HepG2 (cell line): ENCODE results near the gene IMP3. TPM values are rescaled to one million over a fixed set of nuclear protein-coding genes. Genes with fewer than 3 reads are reported as not detected.

Source experiments
- ATAC-seq: fragments of 200-7000 bp; cut with Tn5 transposase; 3 replicates; pipeline ENCODE4 v1.9.1; 2020; ENCODE audit warnings: mild to moderate bottlenecking, moderate library complexity
- BruUV-seq: library from RNA; stranded (reverse); fragments of 400-500 nt; replicated peaks from 2 replicates; lab custom pipeline; 2021; lab: Mats Ljungman, UMichigan
- CTCF ChIA-PET: fragments of 300-600 bp; formaldehyde crosslinking; extraction: SDS; loops from one replicate; lab custom pipeline; 2021; ENCODE audit warnings: low total read pairs, inconsistent platforms, low intra/inter-chr PET ratio; lab: Yijun Ruan, JAX
- POLR2A ChIA-PET: fragments of 350-600 bp; sonication (Branson Sonifier 250); formaldehyde crosslinking; loops from one replicate; lab custom pipeline; 2020; ENCODE audit warnings: antibody characterized with exemption, inconsistent platforms; lab: Yijun Ruan, JAX
- DNase-seq: peaks from one replicate; pipeline ENCODE4 v3.0.0-alpha.2; 2015; ENCODE audit warnings: low spot score
- FAIRE-seq: peaks from 3 replicates; lab custom pipeline; 2011; peaks lifted over from hg19 to GRCh38; lab: Jason Lieb, UNC
- H2AFZ ChIP-seq: one replicate; pipeline ENCODE4 v1.6.1; 2011; ENCODE audit warnings: low read length, inconsistent platforms
- H3K27ac ChIP-seq: fragments of 300-600 bp; 3 replicates; pipeline ENCODE4 v1.8.0; 2011; ENCODE audit warnings: mixed run types, mild to moderate bottlenecking, mixed read lengths, low read length, inconsistent platforms; ENCODE audit not compliant: insufficient read depth; ENCODE audit errors: extremely low read length
- H3K27me3 ChIP-seq, 2 experiments: fragments of 200-600 bp in 1 of 2; 2 replicates in 1 of 2; 3 replicates in 1 of 2; pipeline versions ENCODE4 v1.6.0 to v1.8.0; 2011; ENCODE audit warnings: low read length in 2 of 2, mild to moderate bottlenecking in 2 of 2, moderate library complexity in 2 of 2, inconsistent platforms in 1 of 2; ENCODE audit not compliant: insufficient read depth in 2 of 2, control insufficient read depth in 1 of 2
- H3K36me3 ChIP-seq, 2 experiments: fragments of 200-600 bp in 1 of 2; replicated peaks in 1 of 2; 2 replicates in 1 of 2; 3 replicates in 1 of 2; pipeline versions ENCODE4 v1.5.1 to v1.8.0; 2011; ENCODE audit warnings: low read length in 2 of 2, inconsistent platforms in 1 of 2; ENCODE audit not compliant: insufficient read depth in 2 of 2, control insufficient read depth in 1 of 2
- H3K4me1 ChIP-seq: 2 replicates; pipeline ENCODE4 v1.5.1; 2012; ENCODE audit warnings: low read length, inconsistent platforms; ENCODE audit not compliant: insufficient read depth
- H3K4me2 ChIP-seq: 2 replicates; pipeline ENCODE4 v1.6.0; 2011; ENCODE audit warnings: low read depth, low read length, inconsistent platforms
- H3K4me3 ChIP-seq, 3 experiments: fragments of 200-600 bp in 1 of 3; sonication (generic), shearing (Covaris generic) in 1 of 3; replicated peaks in 1 of 3; 2 replicates each; pipeline ENCODE4 v1.5.1; 2011 to 2016; ENCODE audit warnings: low read length in 3 of 3, inconsistent platforms in 2 of 3, low read depth in 2 of 3, mild to moderate bottlenecking in 2 of 3, control low read depth in 1 of 3, mixed read lengths in 1 of 3; ENCODE audit not compliant: insufficient read depth in 1 of 3
- H3K79me2 ChIP-seq: one replicate; pipeline ENCODE4 v1.6.1; 2011; ENCODE audit warnings: low read length, inconsistent platforms; ENCODE audit not compliant: insufficient read depth
- H3K9ac ChIP-seq: 2 replicates; pipeline ENCODE4 v1.6.0; 2011; ENCODE audit warnings: mild to moderate bottlenecking, low read depth, low read length, inconsistent platforms; ENCODE audit not compliant: insufficient read depth
- H3K9me3 ChIP-seq: 2 replicates; pipeline ENCODE4 v1.5.1; 2012; ENCODE audit warnings: mild to moderate bottlenecking, low read length
- H4K20me1 ChIP-seq: 2 replicates; pipeline ENCODE4 v1.6.0; 2011; ENCODE audit warnings: inconsistent platforms, mild to moderate bottlenecking, low read length, moderate library complexity; ENCODE audit not compliant: insufficient read depth
- BORCS8-MEF2B ChIP-seq: sonication (generic); formaldehyde crosslinking; IDR thresholded peaks from 2 replicates; pipeline ENCODE4 v1.8.0; 2022; ENCODE audit warnings: mild to moderate bottlenecking, missing genetic modification reagents
- ERF ChIP-seq: IDR thresholded peaks from 2 replicates; pipeline ENCODE4 v1.6.1; 2018; ENCODE audit warnings: missing biosample characterization, missing genetic modification reagents
- MEIS2 ChIP-seq: sonication (generic); formaldehyde crosslinking; IDR thresholded peaks from 2 replicates; pipeline ENCODE4 v1.9.0; 2021; ENCODE audit warnings: mild to moderate bottlenecking, missing genetic modification reagents
- NFE2 ChIP-seq: sonication (generic); formaldehyde crosslinking; IDR thresholded peaks from 2 replicates; pipeline ENCODE4 v1.4.0; 2020; ENCODE audit warnings: missing genetic modification reagents
- RCOR2 ChIP-seq: IDR thresholded peaks from 2 replicates; pipeline ENCODE4 v1.6.1; 2016; ENCODE audit warnings: missing biosample characterization, missing genetic modification reagents
- ZNF230 ChIP-seq: sonication (generic); formaldehyde crosslinking; IDR thresholded peaks from 2 replicates; pipeline ENCODE4 v1.4.0; 2020; ENCODE audit warnings: mild to moderate bottlenecking, missing genetic modification reagents
- ZNF572 ChIP-seq: sonication (generic); formaldehyde crosslinking; IDR thresholded peaks from 2 replicates; pipeline ENCODE4 v1.5.1; 2020; ENCODE audit warnings: mild to moderate bottlenecking, missing genetic modification reagents
- ZNF598 ChIP-seq: sonication (generic); formaldehyde crosslinking; IDR thresholded peaks from 2 replicates; pipeline ENCODE4 v1.5.1; 2020; ENCODE audit warnings: mild to moderate bottlenecking, missing genetic modification reagents, borderline replicate concordance
- ZNF724P ChIP-seq: sonication (generic); formaldehyde crosslinking; IDR thresholded peaks from 2 replicates; pipeline ENCODE4 v1.8.0; 2022; ENCODE audit warnings: missing genetic modification reagents, borderline replicate concordance
- ZNF780A ChIP-seq: sonication (generic); formaldehyde crosslinking; IDR thresholded peaks from 2 replicates; pipeline ENCODE4 v1.8.0; 2022; ENCODE audit warnings: mild to moderate bottlenecking, missing genetic modification reagents, moderate library complexity
- WGBS: methylation state at CpG from one replicate; pipeline ENCODE4 v1.1.6; 2017; ENCODE audit warnings: low lambda C conversion rate; 5-methylcytosine and 5-hydroxymethylcytosine counted together
- in situ Hi-C: cut with HindIII; loops from 2 replicates; pipeline ENCODE4 v1.10.0; 2017; ENCODE audit warnings: low pct_unique_long_range_greater_than_20kb; ENCODE audit not compliant: extremely low pct_ligation_motif_present
- intact Hi-C: fragments of 100-400 bp; cut with micrococcal nuclease; formaldehyde crosslinking; loops from one replicate; pipeline ENCODE4 v1.10.0; 2022; ENCODE audit not compliant: unreplicated experiment
- polyA plus RNA-seq, 8 experiments: library from polyadenylated mRNA; depleted of rRNA in 3 of 8; stranded (reverse) in 7 of 8; unstranded in 1 of 8; fragments of >200 nt; fragmentation: Illumina TruSeq in 4 of 8; extraction: Trizol in 4 of 8; gene quantifications; 2 replicates each; pipeline versions ENCODE4 v1.2.1 to v1.2.3, GENCODE V29; 2011 to 2016; ENCODE audit warnings: low read depth in 4 of 8, missing spikeins in 1 of 8, mixed read lengths in 1 of 8; ENCODE audit not compliant: insufficient read depth in 1 of 8
- total RNA-seq, 5 experiments: library from RNA; depleted of rRNA; stranded (reverse); fragments of >200 nt; fragmentation: Illumina TruSeq; extraction: Trizol; gene quantifications; 2 replicates each; pipeline ENCODE4 v1.2.3, GENCODE V29; 2016; ENCODE audit warnings: low read depth in 1 of 5
- TF ChIP-seq, protein P1 (sequence below): IDR thresholded peaks from 2 replicates; pipeline ENCODE4 v1.6.1; 2016; ENCODE audit warnings: missing compliant biosample characterization, missing genetic modification reagents, borderline replicate concordance

IMP3 gene
- total and polyA plus RNA-seq, 2 of the 13 experiments (the other 11 are each of a cell fraction or from before 2014, with no cell fraction given), result 38.3 to 143 TPM

DNA sequence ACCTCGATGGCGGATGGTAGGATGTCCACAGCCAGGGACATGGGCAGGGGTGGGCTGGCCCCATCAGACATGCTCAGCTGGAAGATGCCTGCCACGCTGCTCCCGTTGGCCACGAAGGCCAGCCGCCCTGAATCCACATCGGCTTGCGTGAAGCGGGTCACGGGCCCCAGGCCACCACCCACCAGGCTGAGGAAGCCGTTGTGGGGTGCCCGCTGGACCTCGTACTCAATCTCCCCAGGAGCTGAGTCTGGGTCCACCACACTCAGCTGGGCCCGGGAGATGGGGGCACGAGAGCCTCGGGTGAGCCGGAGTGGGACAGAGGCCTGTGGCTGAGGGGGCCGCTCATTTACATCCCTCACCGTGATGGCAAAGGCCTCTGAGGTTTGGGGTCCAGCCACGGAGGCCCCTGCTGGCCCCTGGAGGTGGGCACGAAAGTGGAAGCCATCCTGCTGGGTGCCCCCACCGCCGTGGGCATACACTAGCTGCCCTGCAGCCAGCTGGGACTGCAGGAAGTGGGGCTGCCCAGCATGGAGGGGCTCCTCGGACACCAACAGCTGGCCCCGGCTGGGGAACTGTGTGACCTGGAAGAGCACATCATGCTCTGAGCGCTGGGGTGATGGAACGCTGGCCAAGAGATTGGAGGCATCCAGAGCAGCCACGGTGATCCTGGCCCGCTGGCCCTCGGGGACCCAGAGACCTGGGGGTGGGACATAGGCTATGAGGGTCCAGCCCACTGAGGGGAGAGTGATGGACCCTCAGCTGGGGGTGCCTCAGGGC is 36.9 kb upstream of the IMP3 start:
- Histone ChIP-seq H3K4me3 (no peak overlapping the region), H3K9ac (no peak overlapping the region), H3K27me3 (peaks cover 2 to 42% of the 10 kb centered on the region in 2 experiments; a peak in 4 of 5 replicates), H3K36me3 (no peaks in the 10 kb centered on the region), H3K4me2 (no peak overlapping the region), H3K79me2 (no peaks in the 10 kb centered on the region), H3K27ac (no peak overlapping the region), H3K9me3 (no peaks in the 10 kb centered on the region), H4K20me1 (no peaks in the 10 kb centered on the region), H3K4me1 (peaks cover 66% of the 10 kb centered on the region), H2AFZ (no peak overlapping the region)
- ChIA-PET POLR2A (interaction anchor here (0.8 to 2.3 kb wide), 4 partner anchors 29 to 37 kb away, joined by 3 to 10 read pairs (median 5); partner anchors contain the start of genes IMP3 and SNX33), CTCF (no interaction called here)
- BruUV-seq, result no TSS peak
- WGBS, result 82% methylated on average over 8 of the region's 30 CpGs
- no peak for FAIRE-seq
- intact Hi-C loops, result no loop called here
- TF ChIP-seq MEIS2, result no peak
- TF ChIP-seq ZNF230 (CRISPR knock-in tag), result no peak
- TF ChIP-seq ZNF780A (CRISPR knock-in tag), result no peak
- TF ChIP-seq BORCS8-MEF2B (CRISPR knock-in tag), result no peak
- TF ChIP-seq, protein P1, sequence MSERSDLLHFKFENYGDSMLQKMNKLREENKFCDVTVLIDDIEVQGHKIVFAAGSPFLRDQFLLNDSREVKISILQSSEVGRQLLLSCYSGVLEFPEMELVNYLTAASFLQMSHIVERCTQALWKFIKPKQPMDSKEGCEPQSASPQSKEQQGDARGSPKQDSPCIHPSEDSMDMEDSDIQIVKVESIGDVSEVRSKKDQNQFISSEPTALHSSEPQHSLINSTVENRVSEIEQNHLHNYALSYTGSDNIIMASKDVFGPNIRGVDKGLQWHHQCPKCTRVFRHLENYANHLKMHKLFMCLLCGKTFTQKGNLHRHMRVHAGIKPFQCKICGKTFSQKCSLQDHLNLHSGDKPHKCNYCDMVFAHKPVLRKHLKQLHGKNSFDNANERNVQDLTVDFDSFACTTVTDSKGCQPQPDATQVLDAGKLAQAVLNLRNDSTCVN (CRISPR knock-in tag), result no peak
- no peak for TF ChIP-seq ZNF572 (CRISPR knock-in tag)
- TF ChIP-seq NFE2 (CRISPR knock-in tag), result no peak
- TF ChIP-seq ERF (CRISPR knock-in tag), result no peak
- no peak for TF ChIP-seq RCOR2 (CRISPR knock-in tag)
- no peak for TF ChIP-seq ZNF724P
- TF ChIP-seq ZNF598 (CRISPR knock-in tag), result no peak
- in situ Hi-C loops, result no loop called here
- ATAC-seq, result no peak
- no peak for DNase-seq
